ELR (cell line): ENCODE measurements around the gene HSPG2.
"Not testable (repeated sequence)": the region's sequence is repeated elsewhere in the genome, so short reads cannot be mapped to it uniquely, and the experiment has no call there.

ENCODE experiments used
- DNase-seq: peaks from one replicate; pipeline ENCODE4 v3.0.0-alpha.2; 2015; ENCODE audit warnings: low read depth

Gene HSPG2

DNA sequence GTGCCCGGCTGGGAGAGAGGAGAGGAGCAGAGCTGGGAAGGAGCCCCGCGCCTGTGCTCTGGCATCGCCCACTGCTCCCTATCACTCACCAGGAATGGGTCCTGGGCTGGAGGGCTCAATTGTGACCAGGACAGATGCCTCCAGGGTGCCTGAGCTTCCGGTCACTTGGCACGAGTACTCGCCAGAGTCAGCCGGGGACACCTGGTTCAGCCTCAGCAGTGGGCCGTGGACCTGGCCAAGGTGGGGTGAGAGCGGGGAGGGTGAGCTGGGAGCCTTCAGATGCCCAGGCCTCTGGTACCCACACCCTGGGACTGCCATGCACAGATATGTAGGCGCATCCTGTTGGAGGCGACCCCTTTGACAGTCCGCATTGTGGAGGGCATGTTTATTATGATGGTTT, 93.9 kb downstream of the HSPG2 start:
- DNase-seq, result no peak

DNA sequence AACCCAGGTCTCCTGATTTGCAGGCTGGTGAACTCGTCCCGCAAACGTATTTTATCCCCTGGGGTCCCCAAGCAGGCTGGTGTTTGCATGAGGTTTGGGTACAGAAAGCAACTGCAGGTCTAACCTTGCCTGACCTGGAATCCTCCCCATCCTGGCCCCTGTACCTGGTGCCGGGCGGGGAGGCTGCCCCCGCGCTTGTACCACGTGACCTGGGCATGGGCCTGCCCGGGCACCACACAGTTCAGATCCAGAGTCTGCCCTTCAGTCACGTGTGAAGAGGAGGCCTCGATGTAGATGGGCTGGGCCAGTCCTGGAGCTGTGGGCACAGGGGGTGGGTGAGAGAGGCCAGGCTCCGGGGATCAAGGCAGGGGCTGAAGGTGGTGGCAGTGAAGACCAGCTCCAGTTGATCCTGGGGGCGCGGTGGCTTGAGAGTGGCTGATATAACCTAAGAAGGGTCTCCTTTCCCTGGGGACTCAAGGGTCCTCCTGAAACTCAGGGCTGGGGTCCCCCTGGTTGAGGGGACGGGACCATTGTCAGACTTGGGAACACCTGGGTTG, 94.4 kb downstream of the HSPG2 start:
- no peak for DNase-seq

DNA sequence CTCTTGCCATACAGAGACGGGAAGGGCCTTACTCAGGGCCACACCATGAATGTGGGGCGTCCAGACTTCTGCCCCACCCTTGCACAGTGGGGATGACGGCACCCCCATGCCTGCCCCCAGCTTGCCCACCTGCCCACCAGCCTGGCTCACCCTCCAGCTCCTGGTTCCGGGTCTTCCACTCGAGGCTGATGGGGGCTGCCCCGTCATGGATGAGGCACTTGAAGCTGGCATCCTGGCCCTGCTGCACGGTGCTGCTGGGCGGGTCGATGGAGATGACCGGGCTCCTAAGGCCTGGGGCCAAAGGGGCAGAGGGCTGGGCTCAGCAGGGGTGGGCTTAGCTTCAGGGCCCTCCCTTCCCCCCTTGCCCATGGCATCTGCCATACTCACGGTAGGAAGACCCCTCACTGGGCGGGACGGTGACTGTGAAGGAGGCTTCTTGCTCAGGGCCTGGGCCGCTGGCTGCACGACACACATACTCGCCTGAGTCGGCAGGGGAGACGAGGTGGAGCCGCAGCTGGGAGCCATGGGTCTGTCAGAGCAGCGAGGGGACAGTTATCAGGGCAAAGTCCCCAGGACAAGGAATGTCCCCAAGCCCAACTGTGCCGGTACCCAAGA, 95.2 kb downstream of the HSPG2 start:
- DNase-seq, result no peak

DNA sequence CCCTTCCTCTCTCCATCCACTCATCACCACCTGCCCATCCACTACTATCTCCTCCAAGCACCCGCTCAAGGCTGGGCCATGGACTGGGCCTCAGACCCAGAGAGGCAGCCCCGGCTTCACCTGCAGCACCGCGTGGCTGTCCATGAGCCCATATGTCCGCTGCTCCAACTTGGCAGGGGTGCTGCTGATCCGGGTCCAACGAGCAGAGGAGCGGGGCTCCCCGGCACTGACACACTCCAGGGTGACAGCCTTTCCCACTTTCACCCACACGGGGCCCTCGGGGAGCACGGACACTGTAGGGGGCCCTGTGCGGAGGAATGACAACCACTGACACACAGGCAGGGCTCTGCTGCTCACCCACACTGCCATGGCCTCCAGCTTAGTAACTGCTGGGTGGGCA, 96.1 kb downstream of the HSPG2 start:
- no peak for DNase-seq

DNA sequence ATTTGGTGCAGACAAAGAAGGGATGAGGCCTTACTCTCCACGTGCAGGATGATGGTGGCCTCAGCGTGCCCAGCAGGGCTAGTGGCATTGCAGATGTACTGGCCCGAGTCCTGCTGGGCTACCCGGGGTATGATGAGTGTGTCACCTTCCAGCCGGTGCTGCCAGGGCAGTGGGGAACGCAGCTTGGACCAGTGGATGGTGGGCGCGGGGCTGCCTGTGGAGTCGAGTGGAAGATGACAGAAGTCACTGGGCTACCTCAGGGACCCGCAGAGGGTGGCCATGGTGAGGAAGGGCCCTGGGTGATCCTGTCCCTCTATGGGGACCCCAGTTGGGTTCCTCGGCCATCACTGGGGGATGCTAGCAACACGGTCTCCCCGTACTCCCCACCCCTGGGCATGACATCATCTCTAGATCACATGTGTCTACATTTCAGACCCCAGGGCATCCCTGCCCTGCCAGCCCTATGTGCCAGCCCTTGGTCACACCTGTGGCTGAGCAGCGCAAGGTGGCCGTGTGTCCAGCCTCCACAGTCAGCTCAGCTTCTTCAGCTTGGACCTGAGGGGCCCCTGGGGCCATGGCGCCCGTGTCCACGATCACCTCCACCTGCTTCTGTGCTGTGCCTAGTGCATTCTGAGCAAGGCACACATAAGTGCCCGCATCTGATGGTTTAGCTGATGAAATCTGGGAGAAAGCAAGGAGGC, 97.6 kb downstream of the HSPG2 start:
- DNase-seq, result no peak

DNA sequence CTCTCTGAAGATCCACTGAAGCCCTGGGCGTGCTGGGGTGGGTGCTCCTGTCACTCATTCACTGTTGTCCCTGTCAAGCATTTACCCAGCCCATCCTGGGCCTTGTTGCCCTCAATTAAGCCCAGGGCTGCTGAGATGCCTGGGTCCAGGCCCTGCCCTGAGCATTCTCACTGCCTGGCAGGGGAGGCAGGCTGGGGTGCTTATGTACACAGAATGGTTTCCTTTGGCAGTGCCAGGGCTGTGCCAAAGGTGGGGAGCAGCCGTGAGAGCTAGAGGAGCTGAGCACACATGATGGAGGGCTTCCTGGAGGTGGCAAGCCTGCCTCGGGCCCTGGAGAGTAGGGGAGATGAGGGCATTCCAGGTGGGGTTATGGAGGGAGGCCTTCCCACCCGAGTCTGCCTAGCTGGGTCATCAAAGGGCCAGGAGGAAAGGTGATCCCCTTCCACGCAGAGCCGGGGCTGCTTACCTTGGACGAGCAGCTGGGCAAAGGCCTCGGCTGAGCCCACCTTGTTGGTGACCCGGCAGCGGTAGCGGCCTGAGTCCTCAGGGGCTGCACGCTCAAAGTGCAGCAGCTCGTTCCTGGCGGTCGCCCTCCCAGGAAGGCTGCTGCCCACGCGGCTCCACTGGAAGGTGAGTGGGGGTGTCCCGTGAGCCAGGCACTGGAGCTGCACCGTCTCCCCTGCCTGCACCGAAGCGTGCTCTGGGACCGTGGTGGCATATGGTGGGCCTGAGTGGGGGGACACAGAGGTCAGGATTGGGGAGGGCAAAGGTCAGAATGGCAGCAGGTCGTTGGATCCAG, 98.6 kb downstream of the HSPG2 start:
- no peak for DNase-seq

DNA sequence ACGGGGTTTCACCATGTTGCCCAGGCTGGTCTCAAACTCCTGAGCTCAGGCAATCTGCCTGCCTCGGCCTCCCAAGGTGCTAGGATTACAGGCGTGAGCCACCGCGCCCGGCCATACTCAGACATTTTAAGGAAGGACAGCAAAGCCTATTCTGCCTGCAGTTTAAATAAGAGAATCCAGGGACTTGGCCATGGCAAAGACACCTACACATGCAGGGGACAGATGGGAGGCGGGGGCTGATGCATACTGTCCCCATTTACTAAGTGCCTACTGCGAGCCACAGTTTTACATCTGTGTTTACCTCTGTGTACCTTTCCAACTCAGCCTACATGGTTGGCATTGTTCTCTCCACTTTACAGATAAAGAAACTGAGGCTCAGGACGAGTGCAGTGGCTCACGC, 99.6 kb downstream of the HSPG2 start:
- no peak for DNase-seq

DNA sequence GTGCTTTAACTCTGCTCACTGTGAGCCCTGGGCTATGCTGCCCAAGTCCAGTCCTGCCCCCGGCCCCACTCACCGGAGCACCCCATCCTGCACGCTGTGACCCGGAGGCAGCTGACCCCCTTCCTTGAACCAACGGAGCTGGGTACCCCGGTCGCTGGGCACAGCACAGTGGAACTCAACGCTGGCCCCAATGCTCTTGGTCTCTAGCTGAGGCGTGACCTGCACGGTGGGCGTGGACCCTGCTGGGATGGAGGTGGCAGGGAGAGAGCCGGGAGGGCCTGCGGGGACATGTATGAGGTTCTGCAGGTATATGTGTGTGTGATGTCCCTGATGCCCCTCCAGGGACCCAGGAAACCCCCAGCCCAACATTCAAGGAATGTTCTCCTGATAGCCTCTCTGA, 100.4 kb downstream of the HSPG2 start:
- DNase-seq, result no peak

DNA sequence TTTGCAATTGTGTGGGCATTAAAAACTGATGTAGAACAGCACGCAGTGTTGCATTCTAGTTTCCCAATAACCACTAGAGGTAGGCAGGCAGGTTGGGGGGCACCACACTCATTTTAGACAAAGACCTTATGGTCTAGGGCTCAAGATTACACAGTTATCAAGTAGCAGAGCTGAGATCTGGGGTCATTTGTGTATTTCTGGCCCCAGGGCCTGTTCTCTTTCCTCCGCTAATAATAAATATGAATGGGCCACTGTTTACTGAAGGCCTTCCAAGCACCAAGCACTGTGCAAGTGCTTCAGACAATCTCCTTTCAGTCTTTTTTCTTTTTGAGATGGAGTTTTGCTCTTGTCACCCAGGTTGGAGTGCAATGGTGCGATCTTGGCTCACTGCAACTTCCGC, 101.1 kb downstream of the HSPG2 start:
- no peak for DNase-seq

DNA sequence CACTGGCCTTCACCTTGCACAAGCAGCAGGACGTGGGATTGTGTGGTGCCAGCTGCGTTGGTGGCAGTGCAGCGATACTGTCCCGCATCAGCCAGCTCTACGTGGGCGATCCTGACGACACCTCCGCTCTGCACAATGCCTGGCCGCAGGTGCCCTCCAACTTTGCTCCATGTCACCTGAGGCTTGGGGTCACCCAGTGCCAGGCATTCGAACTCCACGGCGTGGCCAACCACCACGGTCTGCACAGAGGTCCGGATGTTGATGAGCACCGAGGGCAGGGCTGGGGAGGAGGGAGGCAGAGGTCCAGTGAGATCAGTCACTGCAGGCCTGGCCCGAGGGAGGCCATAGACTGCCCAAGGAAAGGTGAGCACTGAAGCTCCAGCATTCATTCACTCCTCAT, 102.4 kb downstream of the HSPG2 start:
- DNase-seq, result no peak

DNA sequence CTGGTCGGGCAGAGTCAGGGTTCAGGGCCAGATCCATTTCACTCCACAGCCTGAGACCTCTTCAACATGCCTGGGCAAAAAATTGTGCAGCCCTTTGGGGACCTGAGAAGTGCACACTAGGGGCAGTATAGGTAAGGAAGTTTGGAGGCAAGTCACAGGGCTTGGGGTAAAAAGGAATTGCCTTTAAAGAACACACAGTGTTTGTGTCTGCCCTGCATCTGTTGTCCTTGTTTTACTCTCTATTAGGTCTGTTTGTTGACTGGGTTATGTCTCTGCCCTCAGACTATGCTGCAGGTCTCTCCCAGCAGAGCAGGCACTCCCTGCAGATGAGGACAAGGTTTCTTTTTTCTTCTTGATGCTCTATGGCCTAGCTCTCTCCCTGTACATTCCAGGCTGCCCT, 103.0 kb downstream of the HSPG2 start:
- no peak for DNase-seq

DNA sequence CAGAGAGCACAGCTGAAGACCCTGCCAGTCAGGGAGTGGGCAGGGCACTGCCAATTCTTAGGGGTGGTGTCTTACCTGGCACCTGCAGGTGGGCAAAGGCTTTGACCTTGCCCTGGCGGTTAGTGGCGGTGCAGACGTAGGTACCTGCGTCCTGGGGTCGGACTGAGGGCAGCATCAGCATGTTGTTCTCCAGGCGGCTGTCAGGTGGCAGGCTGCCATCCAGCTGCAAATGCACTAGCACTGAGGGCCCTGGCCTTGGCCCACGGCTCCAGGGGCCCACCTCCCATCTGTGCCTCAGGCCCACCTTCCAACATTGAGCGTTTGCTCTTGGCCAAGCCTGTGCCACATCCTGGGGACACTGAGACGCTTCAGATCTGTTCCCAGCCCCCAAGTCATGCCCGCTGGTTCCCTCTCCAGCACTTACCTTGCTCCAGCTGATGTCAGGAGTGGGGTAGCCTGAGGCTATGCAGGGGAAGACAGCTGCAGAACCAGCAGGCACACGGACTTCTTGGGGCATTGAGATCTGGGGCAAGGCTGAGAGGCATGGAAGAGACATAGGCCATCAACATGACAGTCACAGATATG, 103.6 kb downstream of the HSPG2 start:
- DNase-seq, result no peak

DNA sequence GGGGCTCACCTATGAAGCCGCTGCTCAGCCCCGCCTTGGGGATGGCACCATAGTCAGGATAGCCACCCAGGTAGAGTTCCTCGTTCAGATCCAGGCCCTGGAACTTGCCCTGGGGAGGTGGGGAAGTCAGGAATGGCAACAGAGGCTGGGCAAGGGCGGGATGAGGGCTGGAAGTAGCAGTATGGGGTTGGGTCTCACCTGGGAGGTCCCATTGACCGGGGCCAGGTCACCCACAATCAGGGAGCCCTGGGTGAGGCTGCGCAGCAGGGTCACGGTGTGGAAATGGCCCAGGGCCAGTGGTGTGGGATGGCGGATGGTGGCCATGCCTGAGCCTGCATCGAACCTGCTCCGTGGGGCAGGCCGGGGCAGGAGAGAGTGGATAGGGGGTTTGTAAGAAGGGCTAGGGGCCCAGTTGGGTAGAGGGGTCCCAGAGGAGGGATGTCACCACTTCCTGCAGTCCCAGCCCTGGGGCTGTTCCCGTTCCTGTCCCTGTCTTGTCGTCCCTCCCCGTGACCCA, 105.6 kb downstream of the HSPG2 start:
- no peak for DNase-seq

DNA sequence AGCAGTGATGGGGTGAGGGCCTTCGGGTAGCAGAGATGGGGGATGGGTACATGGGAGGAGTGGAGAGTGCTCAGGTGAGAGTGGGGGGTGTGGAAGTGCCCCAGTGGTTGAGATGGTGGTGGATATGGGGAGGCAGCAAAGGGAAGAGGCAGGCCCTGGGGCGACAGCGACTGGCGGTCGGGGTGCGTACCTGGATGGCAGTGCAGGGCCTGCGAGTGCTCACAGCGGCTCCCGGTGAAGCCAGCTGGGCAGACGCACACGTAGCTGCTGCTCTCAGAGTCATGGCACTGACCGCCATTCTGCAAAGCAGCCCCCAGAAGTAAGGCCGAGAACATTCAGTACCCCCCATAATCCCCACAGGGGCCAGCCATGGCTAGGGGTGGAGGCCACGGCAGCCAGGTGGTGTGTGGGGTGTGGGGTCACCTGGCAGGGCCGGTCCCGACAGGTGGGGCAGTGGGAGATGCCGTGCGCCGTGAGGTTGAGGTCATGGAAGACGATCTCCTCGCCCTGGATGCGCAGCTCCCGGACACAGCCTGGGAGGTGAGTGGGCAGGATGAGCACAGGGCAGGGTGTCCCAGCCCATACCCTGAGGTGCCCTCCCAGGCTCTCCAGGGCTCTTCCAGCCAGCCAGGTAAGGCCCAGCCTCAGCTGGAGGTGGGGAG, 106.2 kb downstream of the HSPG2 start:
- no peak for DNase-seq

DNA sequence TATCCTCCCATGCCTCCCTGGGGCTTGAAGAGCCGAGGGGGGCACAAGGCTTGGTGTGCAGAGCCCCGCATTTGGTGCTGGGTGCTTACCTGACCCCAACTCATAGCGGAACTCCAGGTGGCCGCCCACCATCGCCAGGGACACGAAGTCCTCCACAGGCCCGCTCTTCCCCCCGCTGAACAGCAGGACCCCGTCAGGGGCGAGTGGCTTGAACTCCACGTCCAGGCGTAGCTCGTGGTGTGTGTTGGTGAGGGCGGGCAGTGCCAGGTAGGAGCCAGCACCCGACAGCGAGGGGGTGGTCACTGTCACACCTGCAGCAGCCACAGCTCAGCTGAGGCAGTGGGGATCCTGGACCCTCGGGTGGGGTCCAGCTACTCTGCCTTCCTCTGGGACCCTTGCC, 107.8 kb downstream of the HSPG2 start:
- DNase-seq, result no peak

DNA sequence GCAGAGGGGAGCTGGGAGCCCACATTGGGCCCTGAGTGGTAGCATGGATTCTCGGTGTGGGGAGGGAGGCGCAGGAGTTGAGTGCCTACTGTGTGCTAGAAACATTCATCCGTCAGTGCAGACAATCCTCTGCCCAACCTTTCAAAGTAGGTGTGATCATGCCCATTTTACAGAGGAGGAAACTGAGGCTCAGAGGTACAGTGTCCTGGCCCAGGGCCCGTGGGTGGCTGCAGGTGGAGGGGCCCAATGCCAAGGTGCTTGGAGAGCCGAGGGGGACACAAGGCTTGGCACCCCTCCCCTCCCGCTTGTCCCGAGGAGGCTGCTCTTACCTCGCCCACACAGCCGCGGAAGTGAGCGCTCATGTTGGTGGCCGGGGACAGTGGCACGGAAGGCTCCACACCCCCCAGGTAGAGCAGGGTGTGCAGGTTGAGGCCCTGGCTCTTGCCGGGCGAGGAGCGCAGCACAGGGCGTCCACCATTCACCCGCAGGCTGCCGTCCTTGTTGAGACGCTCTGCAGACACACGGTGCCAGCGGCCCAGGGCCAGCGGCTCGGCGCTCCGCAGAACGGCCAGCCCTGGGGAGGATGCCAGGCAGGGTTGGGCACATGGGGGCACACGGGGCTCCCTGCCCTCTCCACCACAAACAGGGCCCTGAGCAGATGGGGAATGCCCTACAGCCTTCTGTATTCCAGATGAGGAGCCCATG, 108.5 kb downstream of the HSPG2 start:
- DNase-seq, result no peak

DNA sequence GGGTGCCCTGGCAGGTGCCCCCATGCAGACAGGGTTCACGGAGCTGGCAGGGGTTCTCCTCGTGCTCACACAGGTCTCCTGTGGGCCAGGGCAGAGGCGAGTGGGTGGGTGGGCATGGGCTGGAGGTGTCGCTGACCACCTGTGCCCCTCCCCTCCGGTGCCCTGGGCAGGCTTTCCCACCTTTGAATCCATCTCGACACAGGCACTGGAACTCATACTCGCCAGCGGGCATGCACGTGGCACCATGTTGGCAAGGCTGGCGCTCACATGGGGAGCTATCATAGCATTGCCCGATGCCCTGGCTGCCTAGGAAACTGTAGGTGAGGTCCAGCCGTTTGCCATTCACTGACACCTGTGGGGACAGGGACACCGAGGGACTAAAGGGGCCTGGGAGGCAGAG, 109.0 kb downstream of the HSPG2 start:
- DNase-seq, result no peak

DNA sequence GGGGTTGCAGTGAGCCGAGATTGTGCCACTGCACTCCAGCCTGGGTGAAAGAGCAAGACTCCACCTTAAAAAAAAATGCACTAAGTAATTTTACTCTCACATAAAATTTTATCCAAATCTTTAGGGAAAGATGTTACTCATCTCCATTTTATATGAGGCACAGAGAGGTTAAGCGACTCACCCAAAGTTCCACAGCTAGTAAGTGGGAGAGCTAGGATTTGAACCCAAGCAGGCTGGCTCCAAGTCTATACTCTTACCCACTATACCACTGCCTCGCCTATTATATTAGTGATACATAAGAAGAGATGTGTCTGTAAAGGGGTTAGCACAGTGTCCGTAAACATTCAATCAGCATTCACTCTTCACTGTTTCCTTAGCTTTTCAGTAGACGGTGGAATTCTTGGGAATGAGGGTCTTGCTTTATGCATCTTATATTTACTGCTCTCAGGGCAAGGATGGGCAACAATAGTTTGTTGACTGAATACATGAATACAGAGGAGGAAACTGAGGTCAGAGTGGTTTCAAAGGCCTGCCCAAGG, 109.9 kb downstream of the HSPG2 start:
- DNase-seq, result no peak

DNA sequence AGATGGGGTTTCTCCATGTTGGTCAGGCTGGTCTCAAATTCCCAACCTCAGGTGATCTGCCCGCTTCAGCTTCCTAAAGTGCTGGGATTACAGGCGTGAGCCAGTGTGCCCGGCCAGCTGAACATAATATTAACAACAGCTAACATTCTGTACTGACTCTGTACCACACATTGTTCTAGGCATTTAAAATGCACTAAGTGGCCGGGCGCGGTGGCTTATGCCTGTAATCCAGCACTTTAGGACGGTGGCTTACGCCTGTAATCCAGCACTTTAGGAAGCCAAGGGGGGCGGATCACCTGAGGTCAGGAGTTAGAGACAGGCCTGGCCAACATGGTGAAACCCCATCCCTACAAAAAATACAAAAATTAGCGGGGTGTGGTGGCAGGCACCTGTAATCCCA, 110.4 kb downstream of the HSPG2 start:
- DNase-seq, result not testable (repeated sequence)

DNA sequence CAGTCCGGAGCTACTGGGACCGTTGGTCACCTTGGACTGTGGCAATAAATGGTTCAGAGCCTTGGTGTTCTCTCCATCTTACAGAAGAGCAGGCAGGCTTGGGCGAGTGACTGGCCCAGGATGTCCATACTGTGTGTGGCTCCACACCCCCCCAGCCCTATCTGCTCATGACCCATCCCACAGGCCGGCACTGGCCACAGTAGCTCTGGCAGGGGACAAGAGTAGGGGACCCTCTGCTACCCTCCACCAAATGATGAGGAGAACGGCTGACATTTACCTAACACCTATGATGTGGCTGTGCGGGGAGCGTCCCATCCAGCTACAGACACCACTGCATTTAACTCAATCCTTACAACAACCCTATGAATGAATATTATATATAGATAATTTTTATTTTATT, 111.7 kb downstream of the HSPG2 start:
- DNase-seq, result no peak

DNA sequence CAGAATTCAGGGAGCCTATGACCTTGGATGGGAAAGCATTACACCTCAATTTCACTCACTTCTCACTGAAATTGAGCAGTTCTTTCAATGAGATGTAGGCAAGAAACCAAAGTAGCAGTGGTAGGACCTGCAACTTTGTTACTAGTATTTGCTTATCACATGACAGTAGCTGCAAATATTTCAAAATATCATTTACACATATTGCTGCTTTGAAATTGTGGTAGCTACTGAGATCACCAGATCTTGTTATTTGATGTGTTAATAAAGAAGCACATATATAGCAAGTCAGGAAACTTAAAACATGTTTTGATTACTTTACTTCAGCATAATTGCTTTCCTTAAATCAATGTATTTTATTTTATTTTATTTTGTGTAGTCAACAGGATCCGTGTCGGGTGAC, 112.2 kb downstream of the HSPG2 start:
- DNase-seq, result no peak
